Measurements from ENCODE around the gene GPR31. TPM values are rescaled to one million over a fixed set of nuclear protein-coding genes. Genes with fewer than 3 reads are reported as not detected.

GPR31 gene
- total and polyA plus RNA-seq, 8 donors: 0.18 TPM; not detected in 7

- DNase-seq: no peak
- H3K9me3 ChIP-seq: no peaks in the 10 kb centered on the region
- no peak overlapping the region for H3K4me3 ChIP-seq
- H3K27me3 ChIP-seq: peaks cover 0 to under 1% (median 0%) of the 10 kb centered on the region in 3 donors
- 80 to 94% (median 87%) methylated on average over 14 of the region's 14 CpGs for WGBS, 5 donors
- H3K36me3 ChIP-seq: no peaks in the 10 kb centered on the region
- H3K4me1 ChIP-seq: peaks cover 0 to 2% (median 0%) of the 10 kb centered on the region in 4 donors
- TF ChIP-seq POLR2A (IDR thresholded peaks at IDR 0.05): no peak
- TF ChIP-seq POLR2AphosphoS5 (IDR thresholded peaks at IDR 0.05): no peak
- TF ChIP-seq CTCF (IDR thresholded peaks at IDR 0.05): no peak
- TF ChIP-seq EP300 (IDR thresholded peaks at IDR 0.05): no peak
- intact Hi-C loops (cut with DNase I; ENCODE audit: low total_unique reads): no loop called here
- no peak overlapping the region for H3K27ac ChIP-seq
These were observed 29.8 kb downstream of the GPR31 start for GRCh38 chr6:167127785-167128531.

GRCh38 chr6:167125855-167126349 is 31.9 kb downstream of the GPR31 start:
- Histone ChIP-seq H3K9me3 (no peaks in the 10 kb centered on the region), H3K27me3 (peaks cover 0 to 21% (median 0%) of the 10 kb centered on the region in 3 donors), H3K4me1 (peaks cover 0 to 8% (median 0%) of the 10 kb centered on the region in 4 donors), H3K36me3 (no peaks in the 10 kb centered on the region), H3K4me3 (no peak overlapping the region), H3K27ac (no peak overlapping the region)
- intact Hi-C loops (cut with DNase I; ENCODE audit: low total_unique reads): no loop called here
- DNase-seq: no peak
- TF ChIP-seq EP300 (IDR thresholded peaks at IDR 0.05) (no peak), CTCF (IDR thresholded peaks at IDR 0.05) (no peak), POLR2A (IDR thresholded peaks at IDR 0.05) (no peak), POLR2AphosphoS5 (IDR thresholded peaks at IDR 0.05) (no peak)
- 73 to 91% (median 77%) methylated on average over 3 of the region's 3 CpGs for WGBS, 5 donors

GRCh38 chr6:167125410-167125809 is 32.4 kb downstream of the GPR31 start:
- no peak for TF ChIP-seq POLR2AphosphoS5 (IDR thresholded peaks at IDR 0.05)
- intact Hi-C loops (cut with DNase I; ENCODE audit: low total_unique reads): no loop called here
- no peak for DNase-seq
- 73 to 89% (median 83%) methylated on average over 4 of the region's 4 CpGs for WGBS, 5 donors
- peaks cover 0 to 8% (median 0%) of the 10 kb centered on the region in 4 donors for H3K4me1 ChIP-seq
- no peaks in the 10 kb centered on the region for H3K36me3 ChIP-seq
- no peaks in the 10 kb centered on the region for H3K9me3 ChIP-seq
- H3K27me3 ChIP-seq: peaks cover 0 to 23% (median 0%) of the 10 kb centered on the region in 3 donors
- no peak overlapping the region for H3K27ac ChIP-seq
- H3K4me3 ChIP-seq: no peak overlapping the region

GRCh38 chr6:167124753-167125152 is 33.0 kb downstream of the GPR31 start:
- intact Hi-C loops (cut with DNase I; ENCODE audit: low total_unique reads): no loop called here
- Histone ChIP-seq H3K4me3 (no peak overlapping the region), H3K27ac (no peak overlapping the region), H3K27me3 (peaks cover 0 to 23% (median 0%) of the 10 kb centered on the region in 3 donors), H3K4me1 (peaks cover 0 to 8% (median 0%) of the 10 kb centered on the region in 4 donors), H3K9me3 (no peaks in the 10 kb centered on the region), H3K36me3 (no peaks in the 10 kb centered on the region)
- DNase-seq: no peak
- TF ChIP-seq POLR2A (IDR thresholded peaks at IDR 0.05): no peak
- TF ChIP-seq EP300 (IDR thresholded peaks at IDR 0.05): no peak
- no peak for TF ChIP-seq POLR2AphosphoS5 (IDR thresholded peaks at IDR 0.05)
- no peak for TF ChIP-seq CTCF (IDR thresholded peaks at IDR 0.05)
- WGBS, 5 donors: 85 to 95% (median 91%) methylated on average over 5 of the region's 5 CpGs
